HG03135 (cell line): ENCODE measurements around the gene AP4E1.
"Not testable (repeated sequence)": the region's sequence is repeated elsewhere in the genome, so short reads cannot be mapped to it uniquely, and the experiment has no call there.

ENCODE experiments used
- ATAC-seq: cut with Tn5 transposase; IDR thresholded peaks from one replicate; pipeline ENCODE4 v1.9.1; 2021; ENCODE audit warnings: mild to moderate bottlenecking, moderate library complexity; ENCODE audit not compliant: unreplicated experiment

The AP4E1 gene

GRCh38 chr15:50888054-50888453 is 20.4 kb upstream of the AP4E1 start:
- no peak for ATAC-seq

- ATAC-seq: no peak
Measured at GRCh38 chr15:50889589-50889988, 18.9 kb upstream of the AP4E1 start.

DNA sequence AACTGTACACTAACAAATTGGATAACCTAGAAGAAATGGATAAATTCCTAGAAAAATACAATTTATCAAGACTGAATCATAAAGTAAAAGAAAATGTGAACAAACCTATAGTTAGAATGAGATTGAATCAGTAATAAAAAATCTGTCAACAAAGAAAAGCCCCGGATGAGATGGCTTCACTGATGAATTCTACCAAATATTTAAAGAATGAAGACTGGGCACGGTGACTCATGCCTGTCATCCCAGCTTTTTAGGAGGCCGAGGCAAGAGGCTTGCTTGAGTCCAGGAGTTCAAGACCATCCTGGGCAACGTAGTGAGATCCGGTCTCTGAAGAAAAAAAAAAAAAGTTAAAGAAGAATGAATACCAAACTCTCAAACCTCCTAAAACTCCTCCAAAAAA is 17.7 kb upstream of the AP4E1 start:
- no peak for ATAC-seq

- ATAC-seq: no peak
Measured at GRCh38 chr15:50891159-50891558, 17.3 kb upstream of the AP4E1 start.

GRCh38 chr15:50893976-50894375 is 14.5 kb upstream of the AP4E1 start:
- ATAC-seq: no peak

DNA sequence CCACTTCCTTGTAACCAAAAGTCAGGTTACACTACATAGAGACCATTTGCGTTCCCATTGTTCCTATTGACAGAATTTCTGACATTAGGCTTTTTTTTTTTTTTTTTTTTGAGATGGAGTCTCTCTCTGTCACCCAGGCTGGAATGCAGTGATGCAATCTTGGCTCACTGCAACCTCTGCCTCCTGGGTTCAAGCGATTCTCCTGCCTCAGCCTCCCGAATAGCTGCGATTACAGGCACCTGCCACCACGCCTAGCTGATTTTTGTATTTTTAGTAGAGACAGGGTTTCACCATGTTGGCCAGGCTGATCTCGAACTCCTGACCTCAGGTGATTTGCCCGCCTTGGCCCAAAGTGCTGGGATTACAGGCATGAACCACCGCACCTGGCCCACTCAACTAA is 7.1 kb upstream of the AP4E1 start:
- not testable (repeated sequence) for ATAC-seq

DNA sequence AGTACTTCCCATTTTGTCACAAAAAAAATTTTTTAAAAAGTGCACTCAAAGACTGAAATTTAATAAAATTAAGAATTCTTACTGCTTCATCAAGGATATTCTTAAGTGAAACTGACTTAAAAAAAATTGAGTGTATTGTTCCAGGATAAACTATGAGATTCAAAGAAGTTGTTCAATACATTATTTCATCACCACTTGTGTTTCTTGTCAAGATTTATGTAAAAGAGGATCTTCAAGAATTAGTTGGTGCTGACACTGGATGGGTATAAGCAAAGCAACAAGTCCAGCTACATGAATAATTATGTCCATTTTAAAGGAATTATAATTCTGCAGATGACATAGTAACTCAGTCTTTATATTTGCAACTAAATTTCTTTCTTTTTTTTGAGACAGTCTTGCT is 4.3 kb upstream of the AP4E1 start:
- no peak for ATAC-seq

- ATAC-seq: no peak
Measured at GRCh38 chr15:50905055-50905454, 3.4 kb upstream of the AP4E1 start.

GRCh38 chr15:50906954-50907600 is 1.4 kb upstream of the AP4E1 start:
- peak; percentile 53 for ATAC-seq

DNA sequence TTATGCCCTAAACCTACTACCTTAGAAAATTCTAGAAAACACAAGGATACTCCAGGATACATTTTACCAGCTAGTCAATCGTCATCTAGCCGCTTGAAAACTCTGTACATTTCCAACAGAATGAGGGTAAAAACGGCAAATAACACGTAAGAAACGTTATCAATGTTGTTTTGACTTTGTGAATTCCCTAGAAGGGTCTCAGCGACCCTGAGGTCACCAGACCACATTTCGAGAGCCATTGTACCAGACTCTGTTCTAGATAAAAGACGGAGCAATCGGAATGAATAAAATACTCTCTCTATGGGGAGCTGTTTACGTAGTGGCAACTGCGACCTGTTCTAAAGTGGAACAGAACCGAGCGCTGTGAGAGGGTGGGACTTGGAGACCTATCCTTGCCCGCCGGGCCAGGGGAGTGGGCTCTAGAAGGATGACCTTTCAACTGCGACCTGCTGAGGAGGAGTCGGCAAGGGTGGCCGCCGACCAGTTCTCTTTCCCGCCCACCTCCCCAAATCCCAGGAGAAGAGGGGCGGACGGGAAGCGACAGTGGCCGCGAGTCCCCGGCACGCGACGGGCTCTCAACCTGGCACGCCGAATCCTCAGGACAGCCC is 778 bp upstream of the AP4E1 start:
- peak; percentile 26 for ATAC-seq

GRCh38 chr15:50909010-50909317 is 481 bp downstream of the AP4E1 start:
- no peak for ATAC-seq

DNA sequence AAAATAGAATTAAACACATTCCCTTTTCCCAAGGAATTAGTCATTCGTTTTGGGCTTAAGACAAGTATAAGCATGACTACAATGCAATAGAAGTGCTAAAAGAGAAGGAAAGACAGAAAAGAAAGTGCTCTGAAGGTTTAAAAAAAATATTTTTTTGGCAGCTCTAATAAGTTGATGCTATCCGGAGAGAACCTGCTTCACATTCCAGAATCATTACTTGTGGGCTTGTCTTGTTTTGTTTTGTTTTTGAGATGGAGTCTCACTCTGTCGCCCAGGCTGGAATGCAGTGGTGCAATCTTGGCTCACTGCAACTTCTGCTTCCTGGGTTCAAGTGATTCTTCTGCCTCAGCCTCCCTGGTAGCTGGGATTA is 1.9 kb downstream of the AP4E1 start:
- ATAC-seq: not testable (repeated sequence)

- ATAC-seq: no peak
Measured at GRCh38 chr15:50911001-50911400, 2.5 kb downstream of the AP4E1 start.

DNA sequence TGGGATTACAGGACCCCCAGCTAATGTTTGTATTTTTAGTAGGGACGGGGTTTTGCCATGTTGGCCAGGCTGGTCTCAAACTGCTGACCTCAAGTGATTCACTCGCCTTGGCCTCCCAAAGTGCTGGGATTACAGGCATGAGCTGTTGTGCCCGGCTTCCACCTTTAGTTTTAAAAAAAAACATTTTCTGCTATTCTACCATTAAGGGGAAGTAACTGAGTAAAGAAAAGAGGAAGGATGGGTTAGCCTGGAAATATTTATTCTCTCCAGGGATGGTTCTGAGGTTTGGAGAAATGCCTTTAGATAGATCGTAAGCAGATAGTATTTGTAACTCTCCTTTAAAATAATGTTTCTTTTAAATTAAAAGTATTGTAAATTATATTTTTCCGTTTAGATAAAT is 3.1 kb downstream of the AP4E1 start:
- no peak for ATAC-seq

- no peak for ATAC-seq
Measured at GRCh38 chr15:50916400-50916799, 7.9 kb downstream of the AP4E1 start.

GRCh38 chr15:50919359-50919758 is 10.9 kb downstream of the AP4E1 start:
- ATAC-seq: not testable (repeated sequence)

GRCh38 chr15:50925281-50925680 is 16.8 kb downstream of the AP4E1 start:
- no peak for ATAC-seq

GRCh38 chr15:50929062-50929461 is 20.6 kb downstream of the AP4E1 start:
- no peak for ATAC-seq

DNA sequence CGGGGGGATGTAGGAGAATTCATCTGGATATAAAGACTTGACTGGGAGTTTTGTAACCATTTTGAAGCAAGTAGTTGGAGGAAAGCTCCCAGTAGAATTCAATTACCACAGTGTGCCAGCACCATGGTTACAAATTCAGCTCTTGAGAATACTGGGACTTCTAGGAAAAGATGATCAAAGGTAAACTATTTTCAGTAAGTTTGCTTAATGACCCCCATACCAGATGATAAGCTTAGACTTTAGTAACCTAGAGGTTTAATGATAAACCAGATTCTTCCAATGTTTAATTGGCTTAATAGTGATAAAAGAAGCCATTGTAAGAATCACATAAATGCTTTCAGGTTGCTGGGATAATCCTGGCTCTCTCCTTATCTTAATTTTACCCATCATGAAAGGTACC is 22.3 kb downstream of the AP4E1 start:
- no peak for ATAC-seq

DNA sequence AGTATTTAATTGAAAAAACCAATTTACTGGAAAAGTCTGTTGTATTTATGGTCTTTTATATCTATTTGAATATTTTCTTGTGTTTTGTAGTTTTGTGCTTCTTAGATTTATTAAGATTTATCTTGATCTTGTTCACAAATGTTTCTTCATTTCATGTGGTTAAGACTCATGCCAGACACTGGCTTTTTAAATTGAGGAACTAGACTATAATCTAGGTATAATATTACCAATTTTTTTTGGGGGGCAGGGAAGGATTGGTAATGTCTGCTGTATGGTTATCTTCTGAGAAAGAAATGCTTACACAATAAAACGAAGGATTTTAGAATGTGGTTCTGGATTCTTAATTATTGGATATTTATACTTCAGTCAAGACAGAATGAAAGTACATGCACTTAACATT is 24.9 kb downstream of the AP4E1 start:
- no peak for ATAC-seq

DNA sequence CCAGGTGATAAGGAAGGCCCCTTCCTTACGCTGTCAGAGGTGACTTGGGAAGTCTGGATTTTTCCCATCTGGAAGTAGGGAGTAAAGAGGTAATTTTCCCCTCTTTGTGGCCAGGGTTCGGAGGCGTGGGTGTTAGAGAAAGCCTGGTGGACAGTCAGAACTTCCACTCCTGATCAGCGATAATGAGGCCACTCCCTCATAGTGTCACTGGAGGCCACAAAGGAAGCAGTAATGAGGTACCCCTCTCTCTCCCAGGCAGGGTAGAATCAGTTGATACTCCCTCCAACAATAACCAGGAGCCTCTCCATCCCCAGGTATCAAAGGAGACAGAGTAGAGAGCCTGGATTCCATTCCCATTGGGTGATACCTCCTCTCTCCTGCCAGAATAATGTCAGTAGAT is 30.0 kb downstream of the AP4E1 start:
- ATAC-seq: no peak

- no peak for ATAC-seq
Measured at GRCh38 chr15:50939911-50940310, 31.4 kb downstream of the AP4E1 start.

- no peak for ATAC-seq
Measured at GRCh38 chr15:50940506-50940905, 32.0 kb downstream of the AP4E1 start.
